ENCODE data around the gene MAP2K5. TPM values are rescaled to one million over a fixed set of nuclear protein-coding genes. Genes with fewer than 3 reads are reported as not detected.

The MAP2K5 gene
- total RNA-seq, 6 experiments from 2014 or later = 5.0 to 11.6 (median 8.8) TPM

DNA sequence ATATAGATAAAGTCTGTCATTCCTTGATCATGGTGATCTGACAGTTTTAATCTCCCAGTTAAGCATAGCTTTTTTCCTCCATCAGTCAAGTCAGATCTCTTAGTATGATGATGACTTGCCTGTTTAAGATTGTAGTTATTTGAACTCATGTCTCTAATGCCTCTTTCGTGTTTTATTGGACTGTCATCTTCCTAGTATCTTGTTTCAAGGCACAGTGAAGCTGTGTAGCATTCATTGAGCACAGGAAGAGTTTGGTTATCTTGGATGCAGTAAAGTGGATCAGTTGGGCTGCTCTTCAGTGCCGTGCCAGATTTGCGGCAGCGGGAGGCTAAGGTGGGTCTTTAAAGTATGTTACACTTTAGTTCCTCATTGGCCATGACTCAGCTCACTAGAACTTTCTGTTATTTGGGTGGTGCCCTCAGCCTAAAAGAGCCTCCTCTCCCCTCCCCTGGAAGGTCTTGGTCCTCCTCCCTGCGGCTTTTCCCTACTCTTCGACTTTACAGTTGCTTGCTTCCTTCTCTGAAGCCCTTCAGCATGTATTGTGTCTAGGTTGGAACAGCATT is 237.1 kb downstream of the MAP2K5 start:
- no peaks in the 10 kb centered on the region for H3K4me1 ChIP-seq
- no peak overlapping the region for H3K4me3 ChIP-seq
- H3K27ac ChIP-seq = no peak overlapping the region
- TF ChIP-seq POLR2A (IDR thresholded peaks at IDR 0.05) = no peak
- no peak for TF ChIP-seq CTCF (IDR thresholded peaks at IDR 0.05)
- H3K9me3 ChIP-seq = no peaks in the 10 kb centered on the region
- no peaks in the 10 kb centered on the region for H3K36me3 ChIP-seq
- ATAC-seq (no peak), DNase-seq (no peak)
- 67% methylated on average over 6 of the region's 6 CpGs for WGBS (ENCODE audit: insufficient coverage, low coverage, low lambda C conversion rate, missing lambda C conversion rate)
- H3K27me3 ChIP-seq = no peaks in the 10 kb centered on the region
- intact Hi-C loops (cut with DNase I) = no loop called here

DNA sequence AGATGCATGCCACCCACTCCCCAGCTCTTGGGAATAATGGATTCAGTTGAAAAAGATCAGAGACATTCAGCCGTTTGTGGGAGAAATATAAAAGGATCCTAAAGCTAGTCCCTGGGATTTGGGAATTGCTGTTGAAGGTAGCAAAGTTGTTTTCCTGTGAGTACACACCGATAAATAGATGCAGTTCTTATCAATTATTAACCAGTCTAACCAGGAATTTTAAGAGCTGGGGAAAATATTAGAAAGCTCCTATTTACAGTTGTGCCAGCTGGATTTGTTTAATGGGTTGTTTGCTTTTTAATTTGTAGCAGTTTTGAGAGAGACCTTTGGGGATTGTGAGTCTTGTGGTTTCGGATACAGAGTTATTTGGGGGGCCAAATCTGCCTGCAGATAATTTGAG is 238.6 kb downstream of the MAP2K5 start:
- TF ChIP-seq CTCF (IDR thresholded peaks at IDR 0.05) (no peak), POLR2A (IDR thresholded peaks at IDR 0.05) (no peak)
- Histone ChIP-seq H3K4me3 (no peak overlapping the region), H3K36me3 (no peaks in the 10 kb centered on the region), H3K27me3 (no peaks in the 10 kb centered on the region), H3K9me3 (no peaks in the 10 kb centered on the region), H3K27ac (no peak overlapping the region), H3K4me1 (no peaks in the 10 kb centered on the region)
- intact Hi-C loops (cut with DNase I) = no loop called here
- 69% methylated on average over 3 of the region's 3 CpGs for WGBS (ENCODE audit: insufficient coverage, low coverage, low lambda C conversion rate, missing lambda C conversion rate)
- DNase-seq (no peak), ATAC-seq (peak in 2 of 4 donors; percentile 43 to 67)

DNA sequence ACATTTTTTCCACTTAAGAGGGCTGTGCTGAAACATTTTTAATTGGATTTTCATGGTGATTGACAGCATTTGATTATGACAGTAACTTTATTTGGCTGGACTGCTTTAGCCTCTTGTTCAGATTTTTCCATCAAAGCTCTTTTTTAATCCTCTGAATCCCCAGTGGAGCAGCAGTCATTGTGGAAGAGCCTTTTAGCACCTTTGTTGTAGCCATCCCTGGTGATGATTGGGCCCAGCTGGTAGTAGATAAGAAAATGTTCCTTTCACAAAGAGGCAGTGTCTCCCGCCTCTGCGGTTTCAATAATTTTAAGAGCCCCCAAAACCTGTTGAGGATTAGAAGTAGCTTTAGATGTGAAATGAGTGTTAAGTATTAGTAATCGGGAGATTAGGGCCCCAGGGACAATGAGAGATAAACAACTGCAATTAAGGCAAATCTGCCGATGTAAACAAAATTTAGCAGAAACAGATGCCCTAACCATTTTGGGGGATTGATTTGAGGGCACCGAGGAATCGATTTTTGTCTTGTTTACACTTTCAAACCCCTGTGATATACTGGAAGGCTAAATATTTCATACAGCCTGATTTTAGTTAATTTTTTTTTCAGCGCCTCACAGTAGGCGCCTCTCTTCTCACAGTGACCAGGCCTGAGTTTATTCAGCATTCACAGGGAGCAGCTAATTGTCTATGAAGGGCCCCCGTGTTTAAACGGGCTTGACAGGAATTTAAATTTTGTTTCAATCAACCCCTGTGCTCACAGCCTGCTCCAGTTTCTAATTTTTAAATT is 239.6 kb downstream of the MAP2K5 start:
- 82% methylated on average over 10 of the region's 10 CpGs for WGBS (ENCODE audit: insufficient coverage, low coverage, low lambda C conversion rate, missing lambda C conversion rate)
- TF ChIP-seq POLR2A (IDR thresholded peaks at IDR 0.05) (no peak), CTCF (IDR thresholded peaks at IDR 0.05) (no peak)
- no peak for ATAC-seq
- no peak for DNase-seq
- Histone ChIP-seq H3K27ac (no peak overlapping the region), H3K27me3 (no peaks in the 10 kb centered on the region), H3K4me1 (no peaks in the 10 kb centered on the region), H3K9me3 (no peaks in the 10 kb centered on the region), H3K36me3 (no peaks in the 10 kb centered on the region), H3K4me3 (no peak overlapping the region)
- intact Hi-C loops (cut with DNase I) = no loop called here

DNA sequence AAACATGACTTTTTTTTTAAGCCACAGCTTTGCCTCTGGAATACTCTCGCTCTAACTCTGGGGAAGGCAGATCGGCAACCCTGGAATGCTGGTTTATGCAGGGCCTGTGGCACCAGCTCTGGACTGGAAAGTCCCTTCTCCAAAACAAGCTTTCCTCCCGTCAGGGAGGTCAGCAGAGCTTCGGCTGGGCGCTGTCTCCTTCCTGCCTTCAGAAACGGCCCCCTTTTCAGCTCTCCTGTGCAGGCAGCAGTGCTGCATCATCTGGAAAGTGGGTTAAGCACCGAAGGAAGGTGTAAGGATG is 240.1 kb downstream of the MAP2K5 start:
- no peak overlapping the region for H3K4me3 ChIP-seq
- WGBS (ENCODE audit: insufficient coverage, low coverage, low lambda C conversion rate, missing lambda C conversion rate) = 64% methylated on average over 5 of the region's 7 CpGs
- H3K9me3 ChIP-seq = no peaks in the 10 kb centered on the region
- H3K36me3 ChIP-seq = no peaks in the 10 kb centered on the region
- ATAC-seq (no peak), DNase-seq (no peak)
- no peaks in the 10 kb centered on the region for H3K4me1 ChIP-seq
- H3K27me3 ChIP-seq = no peaks in the 10 kb centered on the region
- TF ChIP-seq CTCF (IDR thresholded peaks at IDR 0.05) (no peak), POLR2A (IDR thresholded peaks at IDR 0.05) (no peak)
- intact Hi-C loops (cut with DNase I) = no loop called here
- H3K27ac ChIP-seq = no peak overlapping the region

All from right lobe of liver (tissue), 6 donors.